HCT116 (cell line): ENCODE data around the gene ZNF334. TPM values are rescaled to one million over a fixed set of nuclear protein-coding genes. Genes with fewer than 3 reads are reported as not detected.

Experiments used
- ATAC-seq: fragments of 200-7000 bp; cut with Tn5 transposase; 2 replicates; pipeline ENCODE4 v1.9.1; 2020; ENCODE audit warnings: mild to moderate bottlenecking, moderate library complexity
- BruUV-seq: library from RNA; stranded (reverse); fragments of 400-500 nt; replicated peaks from 2 replicates; lab custom pipeline; 2021; lab: Mats Ljungman, UMichigan
- CTCF ChIA-PET: fragments of 300-600 bp; sonication (Branson Sonifier 250); formaldehyde crosslinking; loops from one replicate; lab custom pipeline; 2021; ENCODE audit warnings: antibody characterized with exemption; lab: Charles Lee
- POLR2A ChIA-PET: fragments of 300-600, 350-600 bp; sonication (Branson Sonifier 250); formaldehyde crosslinking; loops from one replicate; lab custom pipeline; 2021; ENCODE audit warnings: antibody characterized with exemption; lab: Charles Lee
- RAD21 ChIA-PET, 2 experiments: fragments of 300-600 bp; sonication (Branson Sonifier 250); formaldehyde crosslinking; loops; one replicate each; lab custom pipeline; 2023; ENCODE audit warnings: low total read pairs in 2 of 2; ENCODE audit not compliant: uncharacterized antibody in 2 of 2, unreplicated experiment in 2 of 2, low non-redundant PET in 1 of 2; lab: Charles Lee
- DNase-seq: peaks from one replicate; pipeline ENCODE4 v3.0.0-alpha.2; 2010; ENCODE audit warnings: low read depth, low spot score
- H2AFZ ChIP-seq: fragments of 200-600 bp; shearing (Covaris generic), sonication (generic); 2 replicates; pipeline ENCODE4 v1.6.1; 2017; ENCODE audit warnings: low read depth, mixed run types, mixed read lengths, antibody characterized with exemption, low read length; ENCODE audit not compliant: poor library complexity, severe bottlenecking
- H3K27ac ChIP-seq: 2 replicates; pipeline ENCODE4 v1.5.1; 2012; ENCODE audit warnings: low read depth, low read length
- H3K27me3 ChIP-seq: fragments of 200-600 bp; sonication (generic); 2 replicates; pipeline ENCODE4 v1.6.1; 2016; ENCODE audit warnings: mixed run types, low read length, mixed read lengths; ENCODE audit not compliant: insufficient read depth
- H3K36me3 ChIP-seq, 2 experiments: fragments of 200-500 bp in 1 of 2; fragments of 200-600 bp in 1 of 2; sonication (Bioruptor generic) in 1 of 2; sonication (generic) in 1 of 2; 2 replicates each; pipeline versions ENCODE4 v1.5.1 to v1.6.1; 2014 to 2016; ENCODE audit warnings: low read length in 2 of 2, inconsistent platforms in 1 of 2, mixed read lengths in 1 of 2, mixed run types in 1 of 2; ENCODE audit not compliant: insufficient read depth in 2 of 2, control insufficient read depth in 1 of 2
- H3K4me1 ChIP-seq, 2 experiments: fragments of 200-600 bp in 1 of 2; sonication (generic) in 1 of 2; 2 replicates each; pipeline versions ENCODE4 v1.5.1 to v1.6.1; 2012 to 2017; ENCODE audit warnings: low read length in 2 of 2, inconsistent platforms in 1 of 2, mild to moderate bottlenecking in 1 of 2, mixed read lengths in 1 of 2, mixed run types in 1 of 2, moderate library complexity in 1 of 2; ENCODE audit not compliant: insufficient read depth in 2 of 2, control insufficient read depth in 1 of 2
- H3K4me2 ChIP-seq: fragments of 200-600 bp; sonication (generic); 2 replicates; pipeline ENCODE4 v1.6.1; 2017; ENCODE audit warnings: mixed run types, low read length, mixed read lengths
- H3K4me3 ChIP-seq, 2 experiments: fragments of 200-600 bp in 1 of 2; sonication (generic) in 1 of 2; replicated peaks in 1 of 2; 2 replicates each; pipeline ENCODE4 v1.5.1; 2011 to 2016; ENCODE audit warnings: low read length in 2 of 2, control low read depth in 1 of 2, low read depth in 1 of 2, mild to moderate bottlenecking in 1 of 2, mixed read lengths in 1 of 2, mixed run types in 1 of 2
- H3K79me2 ChIP-seq: fragments of 200-600 bp; sonication (generic); 2 replicates; pipeline ENCODE4 v1.6.1; 2017; ENCODE audit warnings: mild to moderate bottlenecking, mixed run types, low read length, moderate library complexity, mixed read lengths; ENCODE audit not compliant: insufficient read depth
- H3K9ac ChIP-seq: fragments of 200-600 bp; sonication (generic); 2 replicates; pipeline ENCODE4 v1.6.1; 2016; ENCODE audit warnings: low read length, mixed read lengths
- H3K9me2 ChIP-seq: fragments of 200-600 bp; sonication (generic), shearing (Covaris generic); 2 replicates; pipeline ENCODE4 v1.6.1; 2017; ENCODE audit warnings: mixed run types, mild to moderate bottlenecking, moderate library complexity; ENCODE audit not compliant: insufficient read depth
- H3K9me3 ChIP-seq, 2 experiments: fragments of 200-500 bp in 1 of 2; fragments of 200-600 bp in 1 of 2; sonication (Bioruptor generic) in 1 of 2; sonication (generic) in 1 of 2; 2 replicates each; pipeline ENCODE4 v1.6.1; 2014 to 2017; ENCODE audit warnings: low read length in 2 of 2, mixed read lengths in 2 of 2, inconsistent platforms in 1 of 2, low read depth in 1 of 2, mild to moderate bottlenecking in 1 of 2, mixed run types in 1 of 2, moderate library complexity in 1 of 2; ENCODE audit not compliant: control insufficient read depth in 1 of 2, insufficient read depth in 1 of 2
- H4K20me1 ChIP-seq: fragments of 200-600 bp; sonication (generic), shearing (Covaris generic); 2 replicates; pipeline ENCODE4 v1.6.1; 2017; ENCODE audit warnings: mixed run types, mild to moderate bottlenecking, moderate library complexity; ENCODE audit not compliant: insufficient read depth
- CBX3 ChIP-seq: IDR thresholded peaks from 2 replicates; pipeline ENCODE4 v1.6.1; 2012; ENCODE audit warnings: low read depth
- CEBPB ChIP-seq: IDR thresholded peaks from 2 replicates; pipeline ENCODE4 v1.6.1; 2012; ENCODE audit warnings: low read depth
- EGR1 ChIP-seq: IDR thresholded peaks from 2 replicates; pipeline ENCODE4 v1.6.1; 2012; ENCODE audit warnings: low read depth
- EZH2phosphoT487 ChIP-seq: fragments of 200-600 bp; IDR thresholded peaks from 2 replicates; pipeline ENCODE4 v1.6.1; 2018; ENCODE audit warnings: antibody characterized with exemption, borderline replicate concordance
- FOSL1 ChIP-seq: IDR thresholded peaks from 2 replicates; pipeline ENCODE4 v1.6.1; 2012; ENCODE audit warnings: low read depth
- JUND ChIP-seq: IDR thresholded peaks from 2 replicates; pipeline ENCODE4 v1.6.1; 2012
- SRF ChIP-seq: IDR thresholded peaks from 2 replicates; pipeline ENCODE4 v1.6.1; 2012; ENCODE audit warnings: low read depth
- TCF7L2 ChIP-seq: IDR thresholded peaks from 2 replicates; pipeline ENCODE4 v1.7.0; 2011; ENCODE audit warnings: borderline replicate concordance, inconsistent platforms; ENCODE audit not compliant: insufficient read depth, insufficient read length; ENCODE audit errors: extremely low read depth
- YY1 ChIP-seq: IDR thresholded peaks from 2 replicates; pipeline ENCODE4 v1.6.1; 2011; ENCODE audit warnings: low read length, low read depth, moderate library complexity, mild to moderate bottlenecking; ENCODE audit not compliant: insufficient replicate concordance; ENCODE audit errors: extremely low read depth
- ZFX ChIP-seq: fragments of 450-650 bp; IDR thresholded peaks from 2 replicates; pipeline ENCODE4 v1.6.1; 2017
- intact Hi-C: fragments of 100-400 bp; cut with micrococcal nuclease; formaldehyde crosslinking; loops from 2 replicates; pipeline ENCODE4 v1.10.0; 2022
- total RNA-seq: library from RNA; stranded (reverse); gene quantifications from one replicate; pipeline ENCODE4 v1.2.1, GENCODE V29; 2021; ENCODE audit not compliant: unreplicated experiment
- TF ChIP-seq, protein P1 (sequence below): IDR thresholded peaks from 2 replicates; pipeline ENCODE4 v1.6.1; 2012
- TF ChIP-seq, protein P2 (sequence below): IDR thresholded peaks from 2 replicates; pipeline ENCODE4 v1.6.1; 2011; ENCODE audit warnings: mild to moderate bottlenecking, low read length, moderate library complexity; ENCODE audit not compliant: insufficient replicate concordance; ENCODE audit errors: extremely low read depth
- TF ChIP-seq, protein P3 (sequence below): IDR thresholded peaks from 2 replicates; pipeline ENCODE4 v1.6.1; 2012; ENCODE audit warnings: low read depth

ZNF334 gene
- total RNA-seq, 1 experiment from 2014 or later: not detected

DNA sequence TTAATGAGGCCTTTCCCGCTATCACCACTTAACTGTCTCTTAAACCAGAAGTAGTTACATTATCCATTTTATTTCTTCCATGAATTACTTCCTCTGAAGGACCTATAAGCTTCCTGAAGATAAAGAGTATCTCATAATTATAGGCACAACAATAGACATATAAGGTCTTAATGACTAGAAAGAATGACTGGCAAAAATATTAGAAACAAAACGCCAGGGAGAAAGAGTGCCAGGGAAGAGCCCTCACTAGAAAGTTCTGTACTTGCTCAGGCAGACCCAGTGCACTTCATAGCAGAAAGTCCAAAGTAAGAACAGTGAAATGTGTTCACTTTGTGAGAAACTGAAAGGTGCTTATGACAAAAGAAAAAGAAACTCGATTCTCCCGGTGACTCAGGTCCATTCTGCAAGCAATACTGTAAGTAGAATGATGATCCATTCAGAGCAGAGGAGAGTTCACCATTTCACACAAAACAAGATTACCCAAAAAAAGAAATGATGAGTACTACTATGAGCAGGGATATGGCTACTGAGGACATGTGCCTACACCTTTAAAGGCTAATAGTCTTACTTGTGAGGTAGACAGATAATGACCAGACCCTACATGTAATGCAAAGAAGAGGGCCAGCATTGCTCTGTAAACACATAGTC, 5.5 kb downstream of the ZNF334 start:
- ChIA-PET CTCF (no interaction called here), RAD21 (no interaction called here), POLR2A (no interaction called here)
- no peak for DNase-seq
- H3K9me2 ChIP-seq: no peaks in the 10 kb centered on the region
- H3K36me3 ChIP-seq: no peaks in the 10 kb centered on the region
- no TSS peak for BruUV-seq
- peaks cover 9% of the 10 kb centered on the region; the same call in 1 of the 2 replicates for H3K27me3 ChIP-seq
- H3K27ac ChIP-seq: no peak overlapping the region
- TF ChIP-seq EZH2phosphoT487 (no peak), FOSL1 (no peak), CEBPB (no peak)
- TF ChIP-seq, protein P1, sequence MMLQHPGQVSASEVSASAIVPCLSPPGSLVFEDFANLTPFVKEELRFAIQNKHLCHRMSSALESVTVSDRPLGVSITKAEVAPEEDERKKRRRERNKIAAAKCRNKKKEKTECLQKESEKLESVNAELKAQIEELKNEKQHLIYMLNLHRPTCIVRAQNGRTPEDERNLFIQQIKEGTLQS: no peak
- no peaks in the 10 kb centered on the region for H3K79me2 ChIP-seq
- H3K4me2 ChIP-seq: no peak overlapping the region
- no peak overlapping the region for H2AFZ ChIP-seq
- no peak overlapping the region for H3K9ac ChIP-seq
- no peak for ATAC-seq
- no peaks in the 10 kb centered on the region for H4K20me1 ChIP-seq
- peaks cover 6 to 8% of the 10 kb centered on the region in 2 experiments; a peak in 2 of 4 replicates for H3K9me3 ChIP-seq
- H3K4me3 ChIP-seq: no peak overlapping the region
- intact Hi-C loops: no loop called here
- H3K4me1 ChIP-seq: no peaks in the 10 kb centered on the region

DNA sequence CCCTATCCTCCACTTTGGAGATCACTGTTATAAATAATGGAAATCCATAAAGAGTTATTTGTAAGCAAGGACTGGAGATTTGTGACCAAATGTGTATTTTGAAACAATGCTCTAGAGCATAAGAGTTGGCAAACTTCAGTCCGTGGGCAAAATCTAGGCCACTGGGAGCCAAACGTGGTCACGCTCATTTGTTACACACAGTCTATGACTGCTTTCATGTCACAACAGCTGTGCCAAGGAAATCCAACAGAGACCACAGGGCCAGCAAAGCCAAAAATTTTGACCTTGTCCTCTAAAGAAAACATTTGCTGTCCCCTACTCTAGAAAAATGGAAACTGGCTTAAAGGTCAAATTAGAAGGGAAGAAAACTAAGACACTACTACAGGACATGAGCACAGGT, 7.9 kb downstream of the ZNF334 start:
- Histone ChIP-seq H2AFZ (no peak overlapping the region), H3K9me3 (peaks cover 26% of the 10 kb centered on the region in 2 experiments; a peak in 3 of 4 replicates), H3K4me3 (no peak overlapping the region), H3K27ac (no peak overlapping the region), H3K79me2 (no peaks in the 10 kb centered on the region), H4K20me1 (no peaks in the 10 kb centered on the region), H3K4me1 (no peaks in the 10 kb centered on the region), H3K9me2 (no peaks in the 10 kb centered on the region), H3K9ac (no peak overlapping the region), H3K36me3 (no peaks in the 10 kb centered on the region), H3K27me3 (peaks cover 9% of the 10 kb centered on the region; the same call in 1 of the 2 replicates), H3K4me2 (no peak overlapping the region)
- intact Hi-C loops: no loop called here
- ChIA-PET RAD21 (no interaction called here), CTCF (interaction anchor here (1.3 kb wide), 1 partner anchor 19 kb away, joined by 4 read pairs; no protein-coding TSS in a partner anchor), POLR2A (no interaction called here)
- TF ChIP-seq, protein P2, sequence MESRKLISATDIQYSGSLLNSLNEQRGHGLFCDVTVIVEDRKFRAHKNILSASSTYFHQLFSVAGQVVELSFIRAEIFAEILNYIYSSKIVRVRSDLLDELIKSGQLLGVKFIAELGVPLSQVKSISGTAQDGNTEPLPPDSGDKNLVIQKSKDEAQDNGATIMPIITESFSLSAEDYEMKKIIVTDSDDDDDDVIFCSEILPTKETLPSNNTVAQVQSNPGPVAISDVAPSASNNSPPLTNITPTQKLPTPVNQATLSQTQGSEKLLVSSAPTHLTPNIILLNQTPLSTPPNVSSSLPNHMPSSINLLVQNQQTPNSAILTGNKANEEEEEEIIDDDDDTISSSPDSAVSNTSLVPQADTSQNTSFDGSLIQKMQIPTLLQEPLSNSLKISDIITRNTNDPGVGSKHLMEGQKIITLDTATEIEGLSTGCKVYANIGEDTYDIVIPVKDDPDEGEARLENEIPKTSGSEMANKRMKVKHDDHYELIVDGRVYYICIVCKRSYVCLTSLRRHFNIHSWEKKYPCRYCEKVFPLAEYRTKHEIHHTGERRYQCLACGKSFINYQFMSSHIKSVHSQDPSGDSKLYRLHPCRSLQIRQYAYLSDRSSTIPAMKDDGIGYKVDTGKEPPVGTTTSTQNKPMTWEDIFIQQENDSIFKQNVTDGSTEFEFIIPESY: no peak
- no peak for TF ChIP-seq ZFX
- TF ChIP-seq, protein P3, sequence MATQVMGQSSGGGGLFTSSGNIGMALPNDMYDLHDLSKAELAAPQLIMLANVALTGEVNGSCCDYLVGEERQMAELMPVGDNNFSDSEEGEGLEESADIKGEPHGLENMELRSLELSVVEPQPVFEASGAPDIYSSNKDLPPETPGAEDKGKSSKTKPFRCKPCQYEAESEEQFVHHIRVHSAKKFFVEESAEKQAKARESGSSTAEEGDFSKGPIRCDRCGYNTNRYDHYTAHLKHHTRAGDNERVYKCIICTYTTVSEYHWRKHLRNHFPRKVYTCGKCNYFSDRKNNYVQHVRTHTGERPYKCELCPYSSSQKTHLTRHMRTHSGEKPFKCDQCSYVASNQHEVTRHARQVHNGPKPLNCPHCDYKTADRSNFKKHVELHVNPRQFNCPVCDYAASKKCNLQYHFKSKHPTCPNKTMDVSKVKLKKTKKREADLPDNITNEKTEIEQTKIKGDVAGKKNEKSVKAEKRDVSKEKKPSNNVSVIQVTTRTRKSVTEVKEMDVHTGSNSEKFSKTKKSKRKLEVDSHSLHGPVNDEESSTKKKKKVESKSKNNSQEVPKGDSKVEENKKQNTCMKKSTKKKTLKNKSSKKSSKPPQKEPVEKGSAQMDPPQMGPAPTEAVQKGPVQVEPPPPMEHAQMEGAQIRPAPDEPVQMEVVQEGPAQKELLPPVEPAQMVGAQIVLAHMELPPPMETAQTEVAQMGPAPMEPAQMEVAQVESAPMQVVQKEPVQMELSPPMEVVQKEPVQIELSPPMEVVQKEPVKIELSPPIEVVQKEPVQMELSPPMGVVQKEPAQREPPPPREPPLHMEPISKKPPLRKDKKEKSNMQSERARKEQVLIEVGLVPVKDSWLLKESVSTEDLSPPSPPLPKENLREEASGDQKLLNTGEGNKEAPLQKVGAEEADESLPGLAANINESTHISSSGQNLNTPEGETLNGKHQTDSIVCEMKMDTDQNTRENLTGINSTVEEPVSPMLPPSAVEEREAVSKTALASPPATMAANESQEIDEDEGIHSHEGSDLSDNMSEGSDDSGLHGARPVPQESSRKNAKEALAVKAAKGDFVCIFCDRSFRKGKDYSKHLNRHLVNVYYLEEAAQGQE: no peak
- TF ChIP-seq EGR1: no peak
- TF ChIP-seq TCF7L2: no peak
- no peak for TF ChIP-seq FOSL1
- no peak for TF ChIP-seq JUND
- TF ChIP-seq YY1: no peak
- TF ChIP-seq CBX3: no peak
- no peak for TF ChIP-seq SRF
- ATAC-seq (no peak), DNase-seq (no peak)
- no TSS peak for BruUV-seq
